Right lobe of liver (tissue), 6 donors: ENCODE results near the gene CUX1. TPM values are rescaled to one million over a fixed set of nuclear protein-coding genes. Genes with fewer than 3 reads are reported as not detected.

Source experiments
- ATAC-seq, 4 donors: fragments of 200-7000 bp; cut with Tn5 transposase; one replicate each; pipeline ENCODE4 v1.9.1; 2020; ENCODE audit warnings: mild to moderate bottlenecking in 4 of 4, moderate library complexity in 4 of 4
- DNase-seq, 3 donors: peaks; one replicate each; pipeline ENCODE4 v3.0.0-alpha.2; 2020
- H3K27ac ChIP-seq, 3 donors: fragments of 200-600 bp; one replicate each; pipeline ENCODE4 v1.8.0; 2022
- H3K27me3 ChIP-seq, 2 donors: fragments of 200-600 bp; one replicate each; pipeline ENCODE4 v1.8.0; 2022
- H3K36me3 ChIP-seq, 4 donors: fragments of 200-600 bp; sonication (generic) in 1 of 4; one replicate each; pipeline versions ENCODE4 v1.5.1 to v1.8.0; 2017 to 2022; ENCODE audit warnings: control low read depth in 1 of 4
- H3K4me1 ChIP-seq, 4 donors: fragments of 200-600 bp; sonication (generic) in 1 of 4; one replicate each; pipeline versions ENCODE4 v1.5.1 to v1.8.0; 2017 to 2022; ENCODE audit warnings: control low read depth in 1 of 4
- H3K4me3 ChIP-seq, 3 donors: fragments of 200-600 bp; one replicate each; pipeline ENCODE4 v1.8.0; 2022
- H3K9me3 ChIP-seq, 4 donors: fragments of 200-600 bp; sonication (generic) in 1 of 4; one replicate each; pipeline versions ENCODE4 v1.5.1 to v1.8.0; 2017 to 2022; ENCODE audit warnings: control low read depth in 1 of 4
- POLR2A ChIP-seq: fragments of 450-650 bp; IDR thresholded peaks from one replicate; pipeline ENCODE4 v1.6.1; 2017; ENCODE audit warnings: antibody characterized with exemption, mild to moderate bottlenecking
- WGBS: methylation state at CpG from one replicate; pipeline ENCODE4 v1.1.6; 2018; ENCODE audit warnings: low coverage, low lambda C conversion rate; ENCODE audit not compliant: insufficient coverage; ENCODE audit errors: missing lambda C conversion rate; 5-methylcytosine and 5-hydroxymethylcytosine counted together
- intact Hi-C, 2 donors: fragments of 100-400 bp; cut with DNase I; formaldehyde crosslinking; loops; one replicate each; pipeline versions ENCODE4 v1.11.2 to v1.14.1; 2022
- total RNA-seq, 6 experiments: library from RNA; depleted of rRNA in 2 of 6; stranded (reverse); fragments of >200 nt in 2 of 6; fragmentation: NEBNext Ultra II Directional in 3 of 6; extraction: Animal tissue kit (Norgen Biotek cat#: 25700) in 3 of 6; gene quantifications; one replicate each; pipeline versions ENCODE4 v1.1.0 to v1.2.4, GENCODE V29; 2016 to 2023
- TF ChIP-seq, protein P1 (sequence below), 4 donors: fragments of 200-600 bp in 3 of 4; fragments of 450-650 bp in 1 of 4; IDR thresholded peaks; one replicate each; pipeline versions ENCODE4 v1.5.1 to v1.8.0; 2016 to 2022; ENCODE audit warnings: antibody characterized with exemption in 4 of 4, mild to moderate bottlenecking in 2 of 4
- donor health status: DM: no; HTN: yes; CAD: no.
- donor health status: DM: no; HTN: no; CAD: no.
- donor health status: DM: no; HTN: no; CAD: no.
- donor health status: DM: no; HTN: yes; CAD: no.
- donor health status: DM: no; HTN: yes; CAD: no.

CUX1 gene
- total RNA-seq, 6 experiments from 2014 or later = 34.3 to 53.1 (median 40.6) TPM

DNA sequence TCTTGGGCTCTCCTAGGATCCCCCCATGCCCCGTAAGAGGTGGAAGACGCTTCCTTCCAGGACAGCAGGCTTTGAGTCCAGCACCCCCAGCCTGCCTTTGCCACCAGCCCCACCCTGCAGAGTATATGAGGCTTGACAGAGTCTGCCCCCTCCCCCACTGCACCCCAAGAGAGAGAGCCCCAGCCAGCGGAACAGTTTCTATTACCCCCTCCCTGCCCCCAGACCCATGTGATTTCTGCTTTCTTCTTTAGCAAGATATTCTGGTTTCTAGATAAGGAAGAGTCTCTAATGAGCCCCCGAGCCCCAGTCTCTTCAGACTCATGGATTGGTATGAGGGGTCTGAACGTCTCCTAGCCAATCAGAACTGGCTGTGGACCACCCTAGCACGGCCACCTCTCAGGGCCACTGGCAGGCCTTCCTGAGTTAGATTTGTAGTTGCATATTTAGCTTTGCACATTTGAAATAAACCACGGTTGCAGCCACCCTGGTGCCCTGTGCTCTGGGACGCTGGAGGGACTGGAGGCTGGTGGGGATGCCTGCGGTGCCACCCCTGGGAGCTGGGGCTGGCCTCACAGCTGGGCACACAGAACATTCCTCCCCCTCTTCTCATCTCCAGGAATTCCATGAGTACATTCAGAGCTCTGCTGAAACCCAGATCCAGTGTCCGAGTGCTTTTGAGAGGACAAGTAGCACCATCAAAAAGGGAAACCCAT, 466.2 kb downstream of the CUX1 start:
- no peak overlapping the region for H3K27ac ChIP-seq
- no peaks in the 10 kb centered on the region for H3K36me3 ChIP-seq
- intact Hi-C loops = loop anchor here (5.0 kb wide), 1 partner anchor 109 kb away; no protein-coding TSS in a partner anchor
- DNase-seq (no peak), ATAC-seq (no peak)
- H3K4me1 ChIP-seq = peaks cover 0 to 13% (median 0%) of the 10 kb centered on the region in 4 donors
- WGBS = 73% methylated on average over 5 of the region's 10 CpGs
- no peaks in the 10 kb centered on the region for H3K27me3 ChIP-seq
- TF ChIP-seq POLR2A = no peak
- TF ChIP-seq, protein P1, sequence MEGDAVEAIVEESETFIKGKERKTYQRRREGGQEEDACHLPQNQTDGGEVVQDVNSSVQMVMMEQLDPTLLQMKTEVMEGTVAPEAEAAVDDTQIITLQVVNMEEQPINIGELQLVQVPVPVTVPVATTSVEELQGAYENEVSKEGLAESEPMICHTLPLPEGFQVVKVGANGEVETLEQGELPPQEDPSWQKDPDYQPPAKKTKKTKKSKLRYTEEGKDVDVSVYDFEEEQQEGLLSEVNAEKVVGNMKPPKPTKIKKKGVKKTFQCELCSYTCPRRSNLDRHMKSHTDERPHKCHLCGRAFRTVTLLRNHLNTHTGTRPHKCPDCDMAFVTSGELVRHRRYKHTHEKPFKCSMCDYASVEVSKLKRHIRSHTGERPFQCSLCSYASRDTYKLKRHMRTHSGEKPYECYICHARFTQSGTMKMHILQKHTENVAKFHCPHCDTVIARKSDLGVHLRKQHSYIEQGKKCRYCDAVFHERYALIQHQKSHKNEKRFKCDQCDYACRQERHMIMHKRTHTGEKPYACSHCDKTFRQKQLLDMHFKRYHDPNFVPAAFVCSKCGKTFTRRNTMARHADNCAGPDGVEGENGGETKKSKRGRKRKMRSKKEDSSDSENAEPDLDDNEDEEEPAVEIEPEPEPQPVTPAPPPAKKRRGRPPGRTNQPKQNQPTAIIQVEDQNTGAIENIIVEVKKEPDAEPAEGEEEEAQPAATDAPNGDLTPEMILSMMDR (IDR thresholded peaks at IDR 0.05) = no peak
- H3K9me3 ChIP-seq = no peaks in the 10 kb centered on the region
- H3K4me3 ChIP-seq = no peak overlapping the region

DNA sequence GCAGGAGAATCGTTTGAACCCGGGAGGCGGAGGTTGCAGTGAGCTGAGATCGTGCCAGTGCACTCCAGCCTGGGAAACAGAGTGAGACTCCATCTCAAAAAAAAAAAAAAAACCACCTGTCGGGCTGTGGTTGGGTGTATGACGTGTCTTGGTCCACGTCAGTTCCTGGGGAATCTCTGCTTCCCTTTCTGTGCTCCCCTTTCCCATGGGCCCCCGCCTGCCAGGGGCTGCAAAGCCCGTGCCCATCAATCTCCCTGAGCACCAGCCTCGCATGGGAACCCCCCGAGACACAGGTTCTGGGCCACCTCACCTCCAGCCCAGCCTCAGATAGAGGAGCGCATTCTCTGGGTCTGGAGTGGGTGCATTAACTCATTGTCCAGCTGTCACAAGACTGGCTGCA, 467.0 kb downstream of the CUX1 start:
- WGBS = 55% methylated on average over 2 of the region's 12 CpGs
- no peak for TF ChIP-seq POLR2A
- intact Hi-C loops = loop anchor here (5.0 kb wide), 1 partner anchor 108 kb away; no protein-coding TSS in a partner anchor
- Histone ChIP-seq H3K36me3 (no peaks in the 10 kb centered on the region), H3K4me1 (peaks cover 0 to 13% (median 0%) of the 10 kb centered on the region in 4 donors), H3K27me3 (no peaks in the 10 kb centered on the region), H3K27ac (no peak overlapping the region), H3K4me3 (no peak overlapping the region), H3K9me3 (no peaks in the 10 kb centered on the region)
- DNase-seq (no peak), ATAC-seq (no peak)

DNA sequence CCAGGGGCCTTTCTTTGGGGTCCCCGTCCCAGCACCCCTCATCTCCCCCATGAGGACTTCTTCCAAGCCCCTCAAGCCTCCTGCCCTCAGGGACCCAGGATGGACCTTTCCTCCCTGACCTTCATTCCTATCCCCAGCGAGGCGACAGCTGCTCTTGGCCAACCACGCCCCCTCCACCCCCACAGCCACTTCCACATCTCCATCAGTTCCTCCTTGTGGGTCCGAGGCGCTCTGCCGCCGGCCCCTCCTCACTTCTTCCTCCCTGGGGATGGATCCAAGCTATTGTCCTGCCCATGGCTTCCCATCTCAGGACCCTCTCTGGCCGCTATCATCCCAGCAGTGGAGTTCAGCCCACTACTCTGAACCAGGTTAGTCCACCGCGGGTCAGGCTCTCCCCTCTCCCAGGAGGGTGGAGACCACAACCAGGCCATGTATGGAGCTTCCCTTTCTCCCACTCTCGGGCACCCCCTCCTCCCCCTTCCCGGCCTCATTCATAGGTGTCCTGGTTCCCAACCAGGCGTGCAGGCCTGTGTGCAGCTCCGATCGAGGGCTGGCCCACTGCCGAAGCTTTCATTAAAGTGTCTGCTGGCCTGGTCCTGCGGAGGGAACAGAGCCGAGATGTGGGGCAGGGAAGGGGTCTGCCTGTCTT, 467.6 kb downstream of the CUX1 start:
- Histone ChIP-seq H3K4me3 (peak overlapping the region in 2 of 3 donors; percentile 5 to 16), H3K36me3 (no peaks in the 10 kb centered on the region), H3K27ac (peak overlapping the region in 1 of 3 donors; percentile 84), H3K9me3 (no peaks in the 10 kb centered on the region), H3K4me1 (peaks cover 0 to 13% (median 0%) of the 10 kb centered on the region in 4 donors), H3K27me3 (no peaks in the 10 kb centered on the region)
- DNase-seq (peak in 2 of 3 donors; percentile 59 to 80), ATAC-seq (peak in 2 of 4 donors; percentile 5 to 6)
- 43% methylated on average over 14 of the region's 19 CpGs for WGBS
- intact Hi-C loops = loop anchor here (5.0 kb wide), 1 partner anchor 107 kb away; no protein-coding TSS in a partner anchor
- TF ChIP-seq, protein P1 (IDR thresholded peaks at IDR 0.05) = no peak
- no peak for TF ChIP-seq POLR2A

DNA sequence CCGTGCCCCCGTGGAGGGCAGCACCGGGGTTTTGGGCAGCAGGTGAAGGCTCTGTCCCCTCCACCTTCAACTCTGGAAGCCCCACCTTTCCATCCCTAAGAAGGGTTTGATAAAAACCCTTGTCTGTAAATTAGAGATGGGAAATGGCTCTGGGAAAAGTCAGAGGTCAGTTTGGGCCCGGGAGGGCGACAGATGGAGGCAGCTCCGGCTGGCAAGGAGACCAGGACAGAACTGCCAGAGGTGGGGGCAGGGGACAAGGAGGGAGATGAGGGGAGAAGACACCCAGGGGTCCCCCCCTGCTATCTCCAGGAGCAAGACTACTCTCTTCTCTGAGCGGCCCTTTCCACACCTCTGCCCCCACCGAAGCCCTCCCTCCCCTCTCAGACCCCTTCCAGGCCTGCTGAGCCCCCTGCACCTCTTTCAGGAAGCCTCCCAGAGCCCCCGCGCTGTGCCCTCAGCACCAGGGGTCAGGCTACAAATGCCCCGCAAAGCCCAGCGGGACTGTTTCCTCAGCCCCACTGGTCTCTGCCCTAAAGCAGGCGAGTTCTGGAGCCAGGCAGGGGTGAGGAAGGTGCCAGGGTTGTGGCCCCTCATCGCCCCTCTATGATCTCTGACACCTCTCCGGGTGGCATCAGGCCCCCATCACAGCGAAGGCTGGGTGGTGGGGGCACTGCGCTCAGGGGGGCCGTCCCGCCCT, 468.3 kb downstream of the CUX1 start:
- H3K4me3 ChIP-seq = peak overlapping the region; percentile 56 to 80 (median 70)
- no peaks in the 10 kb centered on the region for H3K36me3 ChIP-seq
- ATAC-seq (no peak), DNase-seq (no peak)
- 15% methylated on average over 4 of the region's 19 CpGs for WGBS
- peak overlapping the region in 2 of 3 donors; percentile 73 to 84 for H3K27ac ChIP-seq
- H3K4me1 ChIP-seq = peaks cover 0 to 13% (median 0%) of the 10 kb centered on the region in 4 donors
- intact Hi-C loops = no loop called here
- H3K27me3 ChIP-seq = no peaks in the 10 kb centered on the region
- TF ChIP-seq, protein P1 (IDR thresholded peaks at IDR 0.05) = no peak
- no peaks in the 10 kb centered on the region for H3K9me3 ChIP-seq
